Transverse colon (tissue), 4 donors: ENCODE data around the gene VPS13D. TPM values are rescaled to one million over a fixed set of nuclear protein-coding genes. Genes with fewer than 3 reads are reported as not detected.
"Not testable (repeated sequence)": the region's sequence is repeated elsewhere in the genome, so short reads cannot be mapped to it uniquely, and the experiment has no call there.

Source experiments
- DNase-seq: peaks from one replicate; pipeline ENCODE4 v3.0.0-alpha.2; 2019
- H3K27ac ChIP-seq, 4 donors: fragments of 200-600 bp; sonication (generic); 2 replicates each; pipeline ENCODE4 v1.5.1; 2016 to 2018; ENCODE audit warnings: inconsistent platforms in 4 of 4
- H3K27me3 ChIP-seq: fragments of 200-600 bp; sonication (generic); 2 replicates; pipeline ENCODE4 v1.5.1; 2017; ENCODE audit warnings: inconsistent platforms
- H3K36me3 ChIP-seq, 4 donors: fragments of 200-600 bp; sonication (generic); 2 replicates each; pipeline ENCODE4 v1.5.1; 2017 to 2019; ENCODE audit warnings: inconsistent platforms in 4 of 4
- H3K4me1 ChIP-seq, 4 donors: fragments of 200-600 bp; sonication (generic); 2 replicates each; pipeline ENCODE4 v1.5.1; 2017 to 2020; ENCODE audit warnings: inconsistent platforms in 4 of 4
- H3K4me3 ChIP-seq, 4 donors: fragments of 200-600 bp; sonication (generic); 1 replicate in 1 of 4; 2 replicates in 3 of 4; pipeline versions ENCODE4 v1.5.1 to v1.6.1; 2017 to 2019; ENCODE audit warnings: inconsistent platforms in 4 of 4
- H3K9me3 ChIP-seq, 2 donors: fragments of 200-600 bp; sonication (generic); 2 replicates each; pipeline ENCODE4 v1.5.1; 2017 to 2019; ENCODE audit warnings: inconsistent platforms in 2 of 2
- CTCF ChIP-seq, 5 experiments: fragments of 200-600 bp in 3 of 5; fragments of 450-650 bp in 2 of 5; sonication (generic) in 3 of 5; IDR thresholded peaks; 1 replicate in 2 of 5; 2 replicates in 3 of 5; pipeline ENCODE4 v1.5.1; 2016 to 2017; ENCODE audit warnings: antibody characterized with exemption in 5 of 5, inconsistent platforms in 3 of 5, mild to moderate bottlenecking in 2 of 5, moderate library complexity in 1 of 5
- EP300 ChIP-seq: sonication (generic); formaldehyde crosslinking; IDR thresholded peaks from one replicate; pipeline ENCODE4 v1.6.1; 2017; ENCODE audit warnings: antibody characterized with exemption, low read depth
- POLR2A ChIP-seq: fragments of 450-650 bp; IDR thresholded peaks from one replicate; pipeline ENCODE4 v1.6.1; 2016; ENCODE audit warnings: antibody characterized with exemption, mild to moderate bottlenecking, moderate library complexity
- POLR2AphosphoS5 ChIP-seq, 3 donors: sonication (generic); formaldehyde crosslinking; IDR thresholded peaks; one replicate each; pipeline ENCODE4 v1.6.1; 2016; ENCODE audit warnings: antibody characterized with exemption in 3 of 3
- WGBS, 2 donors: methylation state at CpG; one replicate each; pipeline ENCODE4 v1.1.5; 2018; ENCODE audit warnings: low coverage in 1 of 2; 5-methylcytosine and 5-hydroxymethylcytosine counted together
- in situ Hi-C, 4 donors: fragments of 200-750 bp; cut with MboI; loops; one replicate each; pipeline versions ENCODE4 v1.15.0 to v1.15.1; 2017; ENCODE audit warnings: low sequenced_read_pairs in 3 of 4, low pct_ligation_motif_present in 1 of 4, low pct_unique_long_range_greater_than_20kb in 1 of 4
- intact Hi-C: fragments of 100-400 bp; cut with DNase I; formaldehyde crosslinking; loops from one replicate; pipeline ENCODE4 v1.15.1; 2023; ENCODE audit warnings: low total_unique reads
- total RNA-seq, 4 donors: library from RNA; depleted of rRNA; stranded (reverse); fragments of >200 nt; gene quantifications; one replicate each; pipeline ENCODE4 v1.1.0, GENCODE V29; 2016

Gene VPS13D
- total RNA-seq, 4 donors from 2014 or later = 101 to 136 (median 116) TPM

DNA sequence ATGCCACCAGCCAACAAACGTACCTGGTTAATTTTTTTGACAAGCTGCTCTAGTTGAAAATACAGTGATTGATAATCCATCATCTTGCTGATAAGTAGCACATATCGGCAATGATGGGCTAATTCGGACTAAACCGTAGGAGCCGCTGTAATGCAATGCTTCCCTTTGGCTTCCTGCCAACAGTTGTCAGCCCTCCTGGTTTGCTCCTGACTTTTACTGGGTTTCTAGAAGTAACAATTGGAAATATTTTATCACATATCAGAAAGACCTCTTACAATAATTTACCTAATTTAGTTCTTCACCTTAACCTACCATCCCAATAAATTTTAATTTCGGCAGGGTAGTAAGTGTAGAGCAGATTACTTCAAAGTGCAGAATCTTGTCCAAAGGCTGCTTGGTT, 239.7 kb downstream of the VPS13D start:
- H3K27me3 ChIP-seq = no peaks in the 10 kb centered on the region
- WGBS, 2 donors = 20 to 37% methylated on average over 5 to 6 of the region's 6 CpGs
- no peak for TF ChIP-seq CTCF (IDR thresholded peaks at IDR 0.05)
- TF ChIP-seq EP300 = no peak
- TF ChIP-seq POLR2AphosphoS5 (IDR thresholded peaks at IDR 0.05) = no peak
- TF ChIP-seq POLR2A = no peak
- no peak for DNase-seq
- intact Hi-C loops (no loop called here), in situ Hi-C loops (no loop called here)
- peaks cover 11 to 41% (median 27%) of the 10 kb centered on the region in 4 donors for H3K4me1 ChIP-seq
- H3K36me3 ChIP-seq = no peaks in the 10 kb centered on the region
- H3K27ac ChIP-seq = peak overlapping the region in 2 of 4 donors; percentile 6 to 16
- H3K9me3 ChIP-seq = no peaks in the 10 kb centered on the region
- no peak overlapping the region for H3K4me3 ChIP-seq

DNA sequence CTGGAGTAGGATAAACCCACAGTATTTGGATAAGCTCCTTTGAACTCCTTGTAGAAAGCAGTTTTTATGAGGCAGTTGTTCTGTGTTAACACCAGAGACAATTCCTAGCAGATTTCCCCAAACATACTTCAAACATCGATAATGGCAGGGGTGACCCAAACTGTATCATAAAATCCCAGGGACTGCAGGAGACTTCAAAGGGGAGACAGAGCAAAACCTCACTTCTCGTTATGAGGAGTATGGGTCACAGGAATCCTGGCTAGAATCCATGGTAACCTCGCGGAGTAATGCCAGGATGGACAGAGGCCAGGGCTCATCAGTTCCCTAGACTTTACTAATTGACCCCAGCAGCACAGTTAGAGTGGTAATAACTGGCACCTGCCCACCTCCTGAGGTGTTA, 240.2 kb downstream of the VPS13D start:
- Histone ChIP-seq H3K27ac (peak overlapping the region in 2 of 4 donors; percentile 6 to 16), H3K4me1 (peaks cover 16 to 43% (median 31%) of the 10 kb centered on the region in 4 donors), H3K36me3 (no peaks in the 10 kb centered on the region), H3K27me3 (no peaks in the 10 kb centered on the region), H3K9me3 (no peaks in the 10 kb centered on the region), H3K4me3 (no peak overlapping the region)
- WGBS, 2 donors = 62% methylated on average over 4 of the region's 4 CpGs; no CpG with 5 or more reads in 1 of the 2 donors
- in situ Hi-C loops = no loop called here
- DNase-seq = no peak
- intact Hi-C loops = loop anchor here (10.0 kb wide), 1 partner anchor 145 kb away; the partner anchor contains the start of gene DHRS3
- TF ChIP-seq POLR2AphosphoS5 (IDR thresholded peaks at IDR 0.05) (no peak), EP300 (no peak)

GRCh38 chr1:12470916-12471315, 241.1 kb downstream of the VPS13D start:
- DNase-seq, H3K27ac ChIP-seq: not testable (repeated sequence)
- H3K4me1 ChIP-seq = peaks cover 25 to 49% (median 37%) of the 10 kb centered on the region in 4 donors

GRCh38 chr1:12472156-12472797, 242.4 kb downstream of the VPS13D start:
- DNase-seq = no peak
- no peak overlapping the region for H3K4me3 ChIP-seq
- no peak for TF ChIP-seq POLR2AphosphoS5 (IDR thresholded peaks at IDR 0.05)
- no peak for TF ChIP-seq CTCF (IDR thresholded peaks at IDR 0.05)
- TF ChIP-seq POLR2A = no peak
- TF ChIP-seq EP300 = no peak
- H3K27ac ChIP-seq = peak overlapping the region; percentile 85 to 90 (median 88)
- 95 to 100% methylated on average over 2 of the region's 2 CpGs for WGBS, 2 donors
- intact Hi-C loops = loop anchor here (10.0 kb wide), 1 partner anchor 143 kb away; the partner anchor contains the start of gene DHRS3
- no peaks in the 10 kb centered on the region for H3K36me3 ChIP-seq
- peaks cover 39 to 63% (median 50%) of the 10 kb centered on the region in 4 donors for H3K4me1 ChIP-seq
- H3K27me3 ChIP-seq = no peaks in the 10 kb centered on the region
- H3K9me3 ChIP-seq = no peaks in the 10 kb centered on the region
- in situ Hi-C loops = no loop called here

More at GRCh38 chr1:12470916-12471315, 241.1 kb downstream of the VPS13D start:
- in situ Hi-C loops, H3K36me3 ChIP-seq, H3K9me3 ChIP-seq, H3K27me3 ChIP-seq, H3K4me3 ChIP-seq: not testable (repeated sequence)
- 91 to 97% methylated on average over 3 of the region's 3 CpGs for WGBS, 2 donors
- intact Hi-C loops = loop anchor here (10.0 kb wide), 1 partner anchor 144 kb away; the partner anchor contains the start of gene DHRS3

DNA sequence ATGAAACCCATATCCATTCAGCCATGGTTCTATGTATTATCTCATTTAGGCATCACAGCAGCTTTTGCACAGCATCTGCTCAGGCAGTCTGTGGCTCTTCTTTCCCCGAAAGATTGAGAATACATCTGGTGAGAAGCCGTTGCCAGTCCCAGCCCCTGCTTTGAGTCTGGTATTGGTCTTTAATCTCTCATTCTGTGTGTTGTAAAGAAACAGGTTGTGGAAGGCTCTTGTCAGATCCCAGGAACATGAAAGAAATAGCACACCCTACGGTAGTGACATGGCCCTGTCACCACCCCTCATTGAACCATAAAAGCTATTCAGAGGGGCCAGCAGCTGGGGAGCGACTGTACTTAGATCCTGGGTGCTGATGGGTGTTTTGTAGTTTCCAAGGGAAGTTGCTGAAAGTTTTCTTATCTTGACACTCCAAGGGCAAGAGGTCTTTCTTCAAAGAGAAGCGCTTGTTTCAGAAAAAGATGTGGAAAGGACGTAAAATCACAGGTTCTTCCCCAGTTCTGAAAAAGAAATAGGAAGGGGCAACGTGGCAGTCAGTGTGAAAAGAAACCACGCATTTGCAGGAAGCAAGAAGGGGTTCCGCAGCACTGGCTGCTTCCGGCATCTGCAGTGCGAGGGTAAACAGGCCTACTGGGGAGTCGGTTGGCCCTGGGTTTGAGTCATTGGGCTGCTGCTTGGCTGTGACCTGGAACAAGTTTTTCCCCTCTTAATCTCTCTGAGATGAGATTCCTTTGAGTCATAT, 243.1 kb downstream of the VPS13D start:
- TF ChIP-seq POLR2AphosphoS5 (IDR thresholded peaks at IDR 0.05) = peak in 1 of 3 donors; percentile 15
- no peak for TF ChIP-seq EP300
- TF ChIP-seq POLR2A = no peak
- intact Hi-C loops = loop anchor here (10.0 kb wide), 1 partner anchor 142 kb away; the partner anchor contains the start of gene DHRS3
- Histone ChIP-seq H3K9me3 (no peaks in the 10 kb centered on the region), H3K4me3 (no peak overlapping the region), H3K27ac (peak overlapping the region; percentile 85 to 90 (median 88)), H3K27me3 (no peaks in the 10 kb centered on the region), H3K4me1 (peaks cover 46 to 70% (median 57%) of the 10 kb centered on the region in 4 donors), H3K36me3 (no peaks in the 10 kb centered on the region)
- peak; percentile 37 for DNase-seq
- in situ Hi-C loops = no loop called here
- WGBS, 2 donors = 49 to 85% methylated on average over 5 to 12 of the region's 12 CpGs
